ENCODE data around the gene USP21.
A peak's percentile ranks its signal among the peaks of the same experiment; 100 is the strongest.

USP21 gene

DNA sequence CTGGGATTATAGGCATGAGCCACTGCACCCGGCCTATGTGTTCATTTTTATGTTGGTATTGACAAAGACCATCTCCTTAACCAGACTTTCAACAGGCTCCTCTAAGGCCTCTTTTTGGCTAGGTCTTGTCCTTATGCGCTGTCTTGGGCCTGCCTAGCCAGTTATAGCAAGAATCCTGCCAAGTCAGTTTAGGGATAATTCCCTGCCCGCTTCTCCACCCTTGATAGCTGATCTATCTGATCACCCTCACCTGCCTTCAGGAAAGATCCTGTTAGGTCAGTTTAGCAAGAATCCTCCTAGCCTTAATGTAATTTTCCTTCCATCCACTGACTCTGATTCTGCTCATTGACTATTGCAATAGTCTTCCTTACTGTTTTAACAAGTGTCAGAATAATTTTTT lies 20.4 kb downstream of the USP21 start:
- no peak overlapping the region for H3K18ac ChIP-seq (ENCODE audit: low read length)
- no peak overlapping the region for H3K56ac ChIP-seq (ENCODE audit: low read length)
- H3K79me1 ChIP-seq (ENCODE audit: low read length): peaks cover 6% of the 10 kb centered on the region
- no peak overlapping the region for H2AK5ac ChIP-seq (ENCODE audit: low read length)
- no peak overlapping the region for H3K9ac ChIP-seq (ENCODE audit: low read length)
- no peak overlapping the region for H3K23ac ChIP-seq (ENCODE audit: low read length)
- H4K8ac ChIP-seq (ENCODE audit: low read depth, low read length): no peak overlapping the region
- H2BK5ac ChIP-seq (ENCODE audit: low read length): no peak overlapping the region
- H3K27ac ChIP-seq (ENCODE audit: low read depth, low read length): no peak overlapping the region
- H3K79me2 ChIP-seq (ENCODE audit: control insufficient read depth, insufficient read depth, low read length): peaks cover 4% of the 10 kb centered on the region
- no peak overlapping the region for H2BK15ac ChIP-seq (replicated peaks; ENCODE audit: low read depth)
- WGBS (ENCODE audit: extremely low coverage, insufficient coverage, low lambda C conversion rate): no CpG with 5 or more reads among the region's 3 CpGs
- no peak overlapping the region for H3K4ac ChIP-seq (ENCODE audit: low read depth, low read length)
- peaks cover 8% of the 10 kb centered on the region for H3K4me1 ChIP-seq (ENCODE audit: control insufficient read depth, low read depth, low read length)
- H3K36me3 ChIP-seq (ENCODE audit: control insufficient read depth, insufficient read depth, low read length): no peaks in the 10 kb centered on the region
- H4K5ac ChIP-seq (ENCODE audit: low read length): no peak overlapping the region
- H2BK120ac ChIP-seq (ENCODE audit: low read depth, low read length): no peak overlapping the region
- no peaks in the 10 kb centered on the region for H3K27me3 ChIP-seq (ENCODE audit: insufficient read depth, low read length, poor library complexity)
- no peak overlapping the region for H3K4me2 ChIP-seq (ENCODE audit: low read length)
- no peak for DNase-seq
- no peak overlapping the region for H3K4me3 ChIP-seq (ENCODE audit: low read length)

DNA sequence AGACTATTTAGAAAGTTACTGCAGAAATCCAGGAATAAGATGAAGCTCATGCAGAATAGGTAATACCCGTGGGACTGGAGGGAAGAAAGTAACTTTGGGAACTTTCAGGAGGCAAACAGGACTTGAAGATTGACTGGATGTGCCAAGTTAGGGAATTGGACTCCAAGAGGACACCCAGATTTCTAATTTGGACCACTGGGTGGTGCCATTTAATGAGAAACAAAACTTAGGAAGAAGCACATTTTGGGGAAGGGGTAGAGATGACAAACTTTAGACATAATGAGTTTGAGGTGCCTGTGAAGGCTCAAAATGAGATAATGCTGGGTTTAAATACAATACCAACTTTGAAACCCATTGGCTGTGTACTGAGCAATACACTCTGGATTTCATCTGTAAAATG lies 21.3 kb downstream of the USP21 start:
- no peak overlapping the region for H3K27ac ChIP-seq (ENCODE audit: low read depth, low read length)
- peaks cover 6% of the 10 kb centered on the region for H3K79me1 ChIP-seq (ENCODE audit: low read length)
- H2BK120ac ChIP-seq (ENCODE audit: low read depth, low read length): no peak overlapping the region
- peaks cover 8% of the 10 kb centered on the region for H3K4me1 ChIP-seq (ENCODE audit: control insufficient read depth, low read depth, low read length)
- peaks cover 4% of the 10 kb centered on the region for H3K79me2 ChIP-seq (ENCODE audit: control insufficient read depth, insufficient read depth, low read length)
- H3K56ac ChIP-seq (ENCODE audit: low read length): no peak overlapping the region
- no peaks in the 10 kb centered on the region for H3K27me3 ChIP-seq (ENCODE audit: insufficient read depth, low read length, poor library complexity)
- H3K4me3 ChIP-seq (ENCODE audit: low read length): no peak overlapping the region
- H2BK5ac ChIP-seq (ENCODE audit: low read length): no peak overlapping the region
- H3K36me3 ChIP-seq (ENCODE audit: control insufficient read depth, insufficient read depth, low read length): no peaks in the 10 kb centered on the region
- no peak overlapping the region for H4K5ac ChIP-seq (ENCODE audit: low read length)
- H3K4me2 ChIP-seq (ENCODE audit: low read length): no peak overlapping the region
- no peak overlapping the region for H3K4ac ChIP-seq (ENCODE audit: low read depth, low read length)
- DNase-seq: peak; percentile 60
- H3K18ac ChIP-seq (ENCODE audit: low read length): no peak overlapping the region
- H3K23ac ChIP-seq (ENCODE audit: low read length): no peak overlapping the region
- WGBS (ENCODE audit: extremely low coverage, insufficient coverage, low lambda C conversion rate): no CpG with 5 or more reads among the region's 1 CpG
- no peak overlapping the region for H2BK15ac ChIP-seq (replicated peaks; ENCODE audit: low read depth)
- H2AK5ac ChIP-seq (ENCODE audit: low read length): no peak overlapping the region
- no peak overlapping the region for H3K9ac ChIP-seq (ENCODE audit: low read length)
- no peak overlapping the region for H4K8ac ChIP-seq (ENCODE audit: low read depth, low read length)

DNA sequence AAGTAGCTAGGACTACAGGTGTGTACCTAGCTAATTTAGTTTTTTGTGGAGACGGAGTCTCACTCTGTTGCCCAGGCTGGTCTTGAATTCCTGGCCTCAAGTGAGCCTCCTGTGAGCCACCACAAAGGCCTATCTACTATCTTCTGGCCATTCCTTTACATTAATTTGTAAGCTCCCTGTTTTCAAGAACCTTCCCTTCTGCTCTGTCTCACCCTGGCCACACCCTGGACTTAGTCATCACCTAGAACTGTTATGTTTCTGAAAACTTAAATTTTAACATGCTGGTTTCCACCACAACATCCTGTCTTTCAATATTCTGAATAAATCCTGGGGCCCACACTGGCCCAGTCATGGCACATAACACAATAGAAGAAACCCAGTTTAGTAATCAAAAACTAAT lies 22.9 kb downstream of the USP21 start:
- no peaks in the 10 kb centered on the region for H3K36me3 ChIP-seq (ENCODE audit: control insufficient read depth, insufficient read depth, low read length)
- no peak overlapping the region for H3K23ac ChIP-seq (ENCODE audit: low read length)
- H3K4ac ChIP-seq (ENCODE audit: low read depth, low read length): no peak overlapping the region
- H2BK15ac ChIP-seq (replicated peaks; ENCODE audit: low read depth): no peak overlapping the region
- no peak overlapping the region for H2BK120ac ChIP-seq (ENCODE audit: low read depth, low read length)
- no peaks in the 10 kb centered on the region for H3K79me1 ChIP-seq (ENCODE audit: low read length)
- no peak overlapping the region for H2AK5ac ChIP-seq (ENCODE audit: low read length)
- DNase-seq: no peak
- no peak overlapping the region for H3K4me2 ChIP-seq (ENCODE audit: low read length)
- no peaks in the 10 kb centered on the region for H3K27me3 ChIP-seq (ENCODE audit: insufficient read depth, low read length, poor library complexity)
- H3K56ac ChIP-seq (ENCODE audit: low read length): no peak overlapping the region
- H3K4me1 ChIP-seq (ENCODE audit: control insufficient read depth, low read depth, low read length): peaks cover 4% of the 10 kb centered on the region
- H4K8ac ChIP-seq (ENCODE audit: low read depth, low read length): no peak overlapping the region
- no peak overlapping the region for H2BK5ac ChIP-seq (ENCODE audit: low read length)
- no peak overlapping the region for H3K9ac ChIP-seq (ENCODE audit: low read length)
- no peak overlapping the region for H3K4me3 ChIP-seq (ENCODE audit: low read length)
- no peak overlapping the region for H3K27ac ChIP-seq (ENCODE audit: low read depth, low read length)
- no peak overlapping the region for H3K18ac ChIP-seq (ENCODE audit: low read length)
- no CpG with 5 or more reads among the region's 1 CpG for WGBS (ENCODE audit: extremely low coverage, insufficient coverage, low lambda C conversion rate)
- no peaks in the 10 kb centered on the region for H3K79me2 ChIP-seq (ENCODE audit: control insufficient read depth, insufficient read depth, low read length)
- H4K5ac ChIP-seq (ENCODE audit: low read length): no peak overlapping the region

DNA sequence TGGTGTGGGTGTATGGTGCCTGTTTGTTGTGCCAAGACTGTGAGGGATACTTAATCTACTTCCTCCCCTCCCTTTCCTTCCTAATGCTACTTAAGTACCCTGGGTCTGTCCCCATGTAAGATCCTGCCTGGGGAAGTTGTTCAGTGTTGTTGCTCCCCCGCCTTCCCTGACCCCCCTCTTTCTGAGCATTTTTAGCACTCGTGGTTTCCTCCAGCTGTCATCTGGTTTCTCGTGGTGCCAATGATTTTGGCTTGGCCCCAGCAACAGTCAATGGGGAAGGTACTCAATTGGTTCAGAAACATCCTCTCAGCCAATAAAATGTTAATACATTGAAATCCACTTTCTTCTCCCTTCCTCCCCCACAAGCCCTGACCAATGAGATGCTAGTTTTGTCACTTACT lies 26.0 kb downstream of the USP21 start:
- Histone ChIP-seq H3K4ac (ENCODE audit: low read depth, low read length) (no peak overlapping the region), H3K4me3 (ENCODE audit: low read length) (no peak overlapping the region), H2BK120ac (ENCODE audit: low read depth, low read length) (no peak overlapping the region), H3K23ac (ENCODE audit: low read length) (no peak overlapping the region), H3K79me2 (ENCODE audit: control insufficient read depth, insufficient read depth, low read length) (no peaks in the 10 kb centered on the region), H3K56ac (ENCODE audit: low read length) (no peak overlapping the region), H3K36me3 (ENCODE audit: control insufficient read depth, insufficient read depth, low read length) (no peaks in the 10 kb centered on the region), H2AK5ac (ENCODE audit: low read length) (no peak overlapping the region), H3K79me1 (ENCODE audit: low read length) (no peaks in the 10 kb centered on the region), H4K5ac (ENCODE audit: low read length) (peak overlapping the region; percentile 56), H3K27ac (ENCODE audit: low read depth, low read length) (no peak overlapping the region), H3K9ac (ENCODE audit: low read length) (no peak overlapping the region), H3K27me3 (ENCODE audit: insufficient read depth, low read length, poor library complexity) (no peaks in the 10 kb centered on the region), H3K4me2 (ENCODE audit: low read length) (no peak overlapping the region), H3K4me1 (ENCODE audit: control insufficient read depth, low read depth, low read length) (no peaks in the 10 kb centered on the region), H2BK15ac (replicated peaks; ENCODE audit: low read depth) (no peak overlapping the region), H4K8ac (ENCODE audit: low read depth, low read length) (no peak overlapping the region), H2BK5ac (ENCODE audit: low read length) (no peak overlapping the region), H3K18ac (ENCODE audit: low read length) (no peak overlapping the region)
- WGBS (ENCODE audit: extremely low coverage, insufficient coverage, low lambda C conversion rate): no CpG with 5 or more reads among the region's 3 CpGs
- no peak for DNase-seq

DNA sequence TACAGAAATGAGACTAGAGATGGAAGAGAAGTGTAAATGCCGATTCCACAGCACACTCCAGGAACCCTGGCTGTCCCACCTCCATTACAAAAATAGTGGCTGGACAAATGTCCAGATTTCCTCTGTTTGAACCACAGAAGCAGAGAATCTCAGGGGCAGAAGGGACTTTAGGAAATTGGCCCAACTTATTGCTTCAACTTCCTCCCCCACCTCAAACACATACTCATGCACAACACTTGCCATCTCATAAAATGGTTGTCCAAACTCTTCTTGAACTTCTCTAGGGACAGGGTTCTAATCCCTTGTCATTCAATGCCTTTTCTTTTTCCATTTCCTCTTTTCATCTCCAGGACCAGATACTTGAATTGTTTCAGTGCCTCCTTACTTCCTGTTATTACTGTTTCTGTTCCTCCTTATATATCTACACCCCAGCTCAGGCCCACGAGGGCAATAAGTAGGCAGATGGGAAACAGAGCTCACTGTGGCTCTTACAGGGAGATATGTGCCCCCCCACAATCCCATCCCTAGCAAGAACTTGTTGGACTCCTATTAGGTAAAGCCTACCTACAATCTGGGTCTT lies 26.5 kb downstream of the USP21 start:
- no peaks in the 10 kb centered on the region for H3K4me1 ChIP-seq (ENCODE audit: control insufficient read depth, low read depth, low read length)
- H2BK120ac ChIP-seq (ENCODE audit: low read depth, low read length): no peak overlapping the region
- no peak overlapping the region for H3K4me3 ChIP-seq (ENCODE audit: low read length)
- no peak overlapping the region for H2BK5ac ChIP-seq (ENCODE audit: low read length)
- no peak overlapping the region for H4K5ac ChIP-seq (ENCODE audit: low read length)
- DNase-seq: no peak
- no peak overlapping the region for H3K18ac ChIP-seq (ENCODE audit: low read length)
- H3K9ac ChIP-seq (ENCODE audit: low read length): no peak overlapping the region
- no peak overlapping the region for H4K8ac ChIP-seq (ENCODE audit: low read depth, low read length)
- no peaks in the 10 kb centered on the region for H3K27me3 ChIP-seq (ENCODE audit: insufficient read depth, low read length, poor library complexity)
- H3K36me3 ChIP-seq (ENCODE audit: control insufficient read depth, insufficient read depth, low read length): no peaks in the 10 kb centered on the region
- H3K79me1 ChIP-seq (ENCODE audit: low read length): no peaks in the 10 kb centered on the region
- H3K79me2 ChIP-seq (ENCODE audit: control insufficient read depth, insufficient read depth, low read length): no peaks in the 10 kb centered on the region
- no peak overlapping the region for H3K4ac ChIP-seq (ENCODE audit: low read depth, low read length)
- no CpG with 5 or more reads among the region's 2 CpGs for WGBS (ENCODE audit: extremely low coverage, insufficient coverage, low lambda C conversion rate)
- no peak overlapping the region for H3K56ac ChIP-seq (ENCODE audit: low read length)
- no peak overlapping the region for H2AK5ac ChIP-seq (ENCODE audit: low read length)
- H2BK15ac ChIP-seq (replicated peaks; ENCODE audit: low read depth): no peak overlapping the region
- no peak overlapping the region for H3K23ac ChIP-seq (ENCODE audit: low read length)
- H3K27ac ChIP-seq (ENCODE audit: low read depth, low read length): no peak overlapping the region
- no peak overlapping the region for H3K4me2 ChIP-seq (ENCODE audit: low read length)

DNA sequence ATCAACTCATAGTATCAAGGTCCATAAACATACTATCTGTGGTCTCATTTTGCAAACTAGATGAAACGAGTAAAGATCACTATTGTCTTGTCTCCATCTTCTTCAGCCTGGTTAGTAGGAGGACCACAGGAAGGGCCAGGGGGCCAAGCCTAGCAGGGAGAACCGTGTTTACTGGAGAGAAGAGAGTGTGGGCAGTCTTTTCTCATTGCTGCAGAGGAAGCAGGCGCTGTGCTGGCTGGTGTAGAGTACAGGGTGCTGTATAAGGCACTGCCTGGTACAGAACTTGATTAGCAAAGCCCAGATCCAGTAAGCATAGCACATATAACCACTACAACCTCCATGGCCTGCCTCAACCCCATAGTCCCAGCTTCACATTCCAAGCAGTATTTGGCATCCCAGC lies 28.0 kb downstream of the USP21 start:
- Histone ChIP-seq H3K4me2 (ENCODE audit: low read length) (no peak overlapping the region), H3K4me3 (ENCODE audit: low read length) (no peak overlapping the region), H3K79me2 (ENCODE audit: control insufficient read depth, insufficient read depth, low read length) (no peaks in the 10 kb centered on the region), H3K9ac (ENCODE audit: low read length) (no peak overlapping the region), H2AK5ac (ENCODE audit: low read length) (no peak overlapping the region), H3K27ac (ENCODE audit: low read depth, low read length) (no peak overlapping the region), H2BK120ac (ENCODE audit: low read depth, low read length) (no peak overlapping the region), H3K56ac (ENCODE audit: low read length) (no peak overlapping the region), H3K36me3 (ENCODE audit: control insufficient read depth, insufficient read depth, low read length) (no peaks in the 10 kb centered on the region), H3K4ac (ENCODE audit: low read depth, low read length) (no peak overlapping the region), H2BK15ac (replicated peaks; ENCODE audit: low read depth) (no peak overlapping the region), H2BK5ac (ENCODE audit: low read length) (no peak overlapping the region), H3K27me3 (ENCODE audit: insufficient read depth, low read length, poor library complexity) (no peaks in the 10 kb centered on the region), H3K23ac (ENCODE audit: low read length) (no peak overlapping the region), H4K5ac (ENCODE audit: low read length) (no peak overlapping the region), H3K79me1 (ENCODE audit: low read length) (no peaks in the 10 kb centered on the region), H4K8ac (ENCODE audit: low read depth, low read length) (no peak overlapping the region), H3K18ac (ENCODE audit: low read length) (no peak overlapping the region), H3K4me1 (ENCODE audit: control insufficient read depth, low read depth, low read length) (no peaks in the 10 kb centered on the region)
- no CpG with 5 or more reads among the region's 3 CpGs for WGBS (ENCODE audit: extremely low coverage, insufficient coverage, low lambda C conversion rate)
- no peak for DNase-seq

Data from mesendoderm (in vitro differentiated cells).